K562 (cell line): ENCODE data around the gene CTDSPL2. TPM values are rescaled to one million over a fixed set of nuclear protein-coding genes. Genes with fewer than 3 reads are reported as not detected.

Source experiments
- ADNP ChIP-seq: fragments of 200-800 bp; sonication (Bioruptor generic); IDR thresholded peaks from 2 replicates; pipeline ENCODE4 v1.6.1; 2016; ENCODE audit warnings: missing genetic modification characterization, missing compliant biosample characterization
- CC2D1A ChIP-seq: fragments of 450-650 bp; IDR thresholded peaks from 2 replicates; pipeline ENCODE4 v1.6.1; 2017; ENCODE audit warnings: mild to moderate bottlenecking
- DMBX1 ChIP-seq: fragments of 250-450 bp; sonication (Bioruptor Pico); IDR thresholded peaks from 2 replicates; pipeline ENCODE4 v1.8.0; 2022; ENCODE audit warnings: inconsistent platforms, mild to moderate bottlenecking, moderate library complexity, borderline replicate concordance
- FUS ChIP-seq: fragments of 200-400 bp; formaldehyde crosslinking; optimal IDR thresholded peaks from 2 replicates; pipeline ENCODE3; 2017; ENCODE audit warnings: low read depth, low read length
- HDAC3 ChIP-seq: fragments of 450-650 bp; IDR thresholded peaks from 2 replicates; pipeline ENCODE4 v1.6.1; 2018; ENCODE audit warnings: borderline replicate concordance, mild to moderate bottlenecking, moderate library complexity; ENCODE audit not compliant: partially characterized antibody
- HMBOX1 ChIP-seq: sonication (generic); IDR thresholded peaks from 2 replicates; pipeline ENCODE4 v1.6.1; 2016
- KAT8 ChIP-seq: fragments of 450-650 bp; IDR thresholded peaks from 2 replicates; pipeline ENCODE4 v1.6.1; 2016; ENCODE audit warnings: low read depth, mild to moderate bottlenecking
- KLF16 ChIP-seq: IDR thresholded peaks from 2 replicates; pipeline ENCODE4 v1.6.1; 2016; ENCODE audit warnings: antibody characterized with exemption
- MBD2 ChIP-seq: sonication (generic); IDR thresholded peaks from 2 replicates; pipeline ENCODE4 v1.6.1; 2016; ENCODE audit warnings: low read depth, borderline replicate concordance
- RBBP5 ChIP-seq: fragments of 200-600 bp; sonication (generic); IDR thresholded peaks from 2 replicates; pipeline ENCODE4 v1.6.1; 2012; ENCODE audit warnings: borderline replicate concordance, mild to moderate bottlenecking, low read length, control low read depth, inconsistent platforms; ENCODE audit not compliant: insufficient read depth, poor library complexity, severe bottlenecking
- RBM34 ChIP-seq: fragments of 200-400 bp; formaldehyde crosslinking; IDR thresholded peaks from 2 replicates; pipeline ENCODE4 v1.6.1; 2018; ENCODE audit warnings: low read length, borderline replicate concordance; ENCODE audit not compliant: insufficient read depth
- SMAD1 ChIP-seq: fragments of 150-350 bp; IDR thresholded peaks from 2 replicates; pipeline ENCODE4 v1.6.1; 2014; ENCODE audit warnings: low read length, low read depth; ENCODE audit not compliant: partially characterized antibody
- SMARCE1 ChIP-seq: fragments of 450-650 bp; IDR thresholded peaks from 2 replicates; pipeline ENCODE4 v1.7.1; 2016; ENCODE audit warnings: mild to moderate bottlenecking
- SOX6 ChIP-seq: fragments of 450-650 bp; IDR thresholded peaks from 2 replicates; pipeline ENCODE4 v1.6.1; 2014; ENCODE audit warnings: mild to moderate bottlenecking
- SRF ChIP-seq, 2 experiments: fragments of 250-450, 450-650 bp in 1 of 2; sonication (Bioruptor Pico) in 1 of 2; sonication (generic) in 1 of 2; formaldehyde crosslinking; IDR thresholded peaks; 2 replicates each; pipeline versions ENCODE4 v1.5.0 to v1.5.1; 2020 to 2022; ENCODE audit warnings: mild to moderate bottlenecking in 1 of 2, missing genetic modification reagents in 1 of 2
- TBP ChIP-seq: optimal IDR thresholded peaks from 2 replicates; pipeline ENCODE3; 2011; ENCODE audit warnings: low read depth, low read length, improper control_type of control experiment
- TRIM28 ChIP-seq: fragments of 450-650 bp; IDR thresholded peaks from 2 replicates; pipeline ENCODE4 v1.6.1; 2017
- ZBTB11 ChIP-seq, 3 experiments: fragments of 200-800 bp in 1 of 3; fragments of 250-450 bp in 1 of 3; fragments of 450-650 bp in 1 of 3; sonication (Bioruptor Pico) in 1 of 3; sonication (Bioruptor generic) in 1 of 3; formaldehyde crosslinking in 1 of 3; IDR thresholded peaks; 2 replicates each; pipeline versions ENCODE4 v1.6.1 to v1.8.0; 2016 to 2022; ENCODE audit warnings: mild to moderate bottlenecking in 2 of 3, missing genetic modification characterization in 2 of 3, missing compliant biosample characterization in 1 of 3, moderate library complexity in 1 of 3
- ZBTB12 ChIP-seq: fragments of 250-450 bp; sonication (Bioruptor Pico); IDR thresholded peaks from 2 replicates; pipeline ENCODE4 v1.4.0; 2020
- ZNF232 ChIP-seq: sonication (generic); formaldehyde crosslinking; IDR thresholded peaks from 2 replicates; pipeline ENCODE4 v1.8.0; 2022; ENCODE audit warnings: mild to moderate bottlenecking, missing genetic modification reagents
- ZNF518B ChIP-seq: fragments of 250-450 bp; sonication (Bioruptor Pico); IDR thresholded peaks from 2 replicates; pipeline ENCODE4 v1.5.0; 2021; ENCODE audit warnings: mild to moderate bottlenecking, moderate library complexity
- polyA plus RNA-seq, 8 experiments: library from polyadenylated mRNA; depleted of rRNA in 4 of 8; stranded (reverse) in 5 of 8; unstranded in 3 of 8; fragments of >200 nt; fragmentation: Nextera tagmentation in 2 of 8; fragmentation: Illumina TruSeq in 1 of 8; extraction: Ambion mirVana in 2 of 8; extraction: Trizol in 1 of 8; gene quantifications; 2 replicates each; pipeline versions ENCODE4 v1.2.1 to v1.2.3, GENCODE V29; 2011 to 2014; ENCODE audit warnings: inconsistent platforms in 1 of 8, missing spikeins in 1 of 8
- total RNA-seq, 7 experiments: library from RNA; depleted of rRNA in 6 of 7; stranded (reverse); fragments of >200 nt in 6 of 7; fragmentation: Illumina TruSeq in 2 of 7; extraction: Trizol in 2 of 7; gene quantifications; 2 replicates each; pipeline versions ENCODE4 v1.2.1 to v1.2.3, GENCODE V29; 2011 to 2021; ENCODE audit warnings: low replicate concordance in 1 of 7

The CTDSPL2 gene
- total and polyA plus RNA-seq, 9 of the 15 experiments (the other 6 are each of a cell fraction or from before 2014, with no cell fraction given): 16.8 to 79.0 (median 53.1) TPM

GRCh38 chr15:44441095-44441501, 13.7 kb downstream of the CTDSPL2 start (continued):
- TF ChIP-seq RBBP5 (peak; percentile 46), HMBOX1 (peak; percentile 75), SRF (CRISPR knock-in tag; IDR thresholded peaks at IDR 0.05) (no peak), SMARCE1 (0 out of 2 replicates have a peak, but pooled peaks have one; percentile 28), KAT8 (no peak), ZBTB12 (CRISPR knock-in tag) (no peak), KLF16 (peak; percentile 43; the same call in 1 of the 2 replicates), SMAD1 (no peak), FUS (no peak), CC2D1A (no peak), DMBX1 (no peak), HDAC3 (no peak), TBP (no peak), ADNP (tag) (no peak), ZNF518B (no peak), ZBTB11 (CRISPR knock-in tag; IDR thresholded peaks at IDR 0.05) (0 out of 6 replicates have a peak, but pooled peaks of 1 of the 3 experiments have one; percentile 32), SOX6 (peak; percentile 25; the same call in 1 of the 2 replicates), TRIM28 (no peak), RBM34 (no peak), MBD2 (no peak), ZNF232 (CRISPR knock-in tag) (no peak)
